ENCODE measurements around the gene NOL12.

GRCh38 chr22:37664249-37665101 lies 21.7 kb upstream of the NOL12 start:
- TF ChIP-seq POLR2A (IDR thresholded peaks at IDR 0.05) (no peak), CTCF (IDR thresholded peaks at IDR 0.05) (no peak), POLR2AphosphoS5 (IDR thresholded peaks at IDR 0.05) (no peak)
